DND-41 (cell line): ENCODE data around the gene OR2B2.
A peak's percentile ranks its signal among the peaks of the same experiment; 100 is the strongest.

Source experiments
- ATAC-seq: fragments of 200-7000 bp; cut with Tn5 transposase; 3 replicates; pipeline ENCODE4 v1.9.1; 2021; ENCODE audit warnings: low read depth; ENCODE audit not compliant: insufficient read depth
- DNase-seq: peaks from one replicate; pipeline ENCODE4 v3.0.0-alpha.2; 2020
- H2AFZ ChIP-seq: 2 replicates; pipeline ENCODE4 v1.6.0; 2012; ENCODE audit warnings: low read depth, low read length
- H3K27ac ChIP-seq: 2 replicates; pipeline ENCODE4 v1.5.1; 2012; ENCODE audit warnings: low read length, inconsistent platforms
- H3K27me3 ChIP-seq: fragments of 200-600 bp; sonication (generic); 2 replicates; pipeline ENCODE4 v1.6.0; 2012; ENCODE audit warnings: low read length, mild to moderate bottlenecking, inconsistent platforms; ENCODE audit not compliant: insufficient read depth, poor library complexity
- H3K36me3 ChIP-seq: 2 replicates; pipeline ENCODE4 v1.5.1; 2012; ENCODE audit warnings: low read length, inconsistent platforms; ENCODE audit not compliant: insufficient read depth
- H3K4me1 ChIP-seq: 2 replicates; pipeline ENCODE4 v1.5.1; 2012; ENCODE audit warnings: mild to moderate bottlenecking, low read length; ENCODE audit not compliant: insufficient read depth
- H3K4me2 ChIP-seq: 2 replicates; pipeline ENCODE4 v1.6.0; 2012; ENCODE audit warnings: mild to moderate bottlenecking, moderate library complexity, low read length, inconsistent platforms; ENCODE audit not compliant: insufficient read depth
- H3K4me3 ChIP-seq, 2 experiments: fragments of 200-600 bp in 1 of 2; shearing (Covaris generic) in 1 of 2; 2 replicates each; pipeline ENCODE4 v1.5.1; 2012 to 2016; ENCODE audit warnings: inconsistent platforms in 2 of 2, low read length in 2 of 2, mild to moderate bottlenecking in 2 of 2, low read depth in 1 of 2, moderate library complexity in 1 of 2
- H3K79me2 ChIP-seq: 2 replicates; pipeline ENCODE4 v1.6.0; 2012; ENCODE audit warnings: low read length, inconsistent platforms; ENCODE audit not compliant: insufficient read depth
- H3K9ac ChIP-seq: 2 replicates; pipeline ENCODE4 v1.6.0; 2012; ENCODE audit warnings: low read depth, mild to moderate bottlenecking, inconsistent platforms, low read length, moderate library complexity
- H3K9me3 ChIP-seq: 2 replicates; pipeline ENCODE4 v1.5.1; 2012; ENCODE audit warnings: low read length, moderate library complexity, mild to moderate bottlenecking, inconsistent platforms; ENCODE audit not compliant: insufficient read depth, severe bottlenecking
- H4K20me1 ChIP-seq: 2 replicates; pipeline ENCODE4 v1.6.0; 2012; ENCODE audit warnings: low read length; ENCODE audit not compliant: insufficient read depth
- CTCF ChIP-seq: IDR thresholded peaks from 2 replicates; pipeline ENCODE4 v1.5.1; 2012; ENCODE audit warnings: borderline replicate concordance, low read length, moderate library complexity, mild to moderate bottlenecking; ENCODE audit not compliant: poor library complexity, severe bottlenecking; ENCODE audit errors: extremely low read depth
- EZH2 ChIP-seq: IDR thresholded peaks from 3 replicates; pipeline ENCODE4 v1.6.1; 2012; ENCODE audit warnings: borderline replicate concordance, low read depth, mild to moderate bottlenecking, moderate library complexity, low read length, inconsistent platforms; ENCODE audit not compliant: severe bottlenecking

The OR2B2 gene

GRCh38 chr6:27867945-27868300 is 44.3 kb downstream of the OR2B2 start:
- Histone ChIP-seq H3K4me3 (peak overlapping the region in 1 of 2 experiments; percentile 27; a peak in 1 of 4 replicates), H4K20me1 (no peaks in the 10 kb centered on the region; the same call in 1 of the 2 replicates), H3K79me2 (peaks cover 7% of the 10 kb centered on the region), H3K27me3 (no peaks in the 10 kb centered on the region), H3K36me3 (no peaks in the 10 kb centered on the region; the same call in 1 of the 2 replicates), H3K4me1 (peaks cover 48% of the 10 kb centered on the region), H3K27ac (peak overlapping the region; percentile 99), H2AFZ (no peak overlapping the region), H3K9ac (peak overlapping the region; percentile 85), H3K9me3 (no peaks in the 10 kb centered on the region), H3K4me2 (peak overlapping the region; percentile 46)
- TF ChIP-seq CTCF: no peak
- TF ChIP-seq EZH2: no peak
- ATAC-seq (no peak), DNase-seq (peak; percentile 37)

DNA sequence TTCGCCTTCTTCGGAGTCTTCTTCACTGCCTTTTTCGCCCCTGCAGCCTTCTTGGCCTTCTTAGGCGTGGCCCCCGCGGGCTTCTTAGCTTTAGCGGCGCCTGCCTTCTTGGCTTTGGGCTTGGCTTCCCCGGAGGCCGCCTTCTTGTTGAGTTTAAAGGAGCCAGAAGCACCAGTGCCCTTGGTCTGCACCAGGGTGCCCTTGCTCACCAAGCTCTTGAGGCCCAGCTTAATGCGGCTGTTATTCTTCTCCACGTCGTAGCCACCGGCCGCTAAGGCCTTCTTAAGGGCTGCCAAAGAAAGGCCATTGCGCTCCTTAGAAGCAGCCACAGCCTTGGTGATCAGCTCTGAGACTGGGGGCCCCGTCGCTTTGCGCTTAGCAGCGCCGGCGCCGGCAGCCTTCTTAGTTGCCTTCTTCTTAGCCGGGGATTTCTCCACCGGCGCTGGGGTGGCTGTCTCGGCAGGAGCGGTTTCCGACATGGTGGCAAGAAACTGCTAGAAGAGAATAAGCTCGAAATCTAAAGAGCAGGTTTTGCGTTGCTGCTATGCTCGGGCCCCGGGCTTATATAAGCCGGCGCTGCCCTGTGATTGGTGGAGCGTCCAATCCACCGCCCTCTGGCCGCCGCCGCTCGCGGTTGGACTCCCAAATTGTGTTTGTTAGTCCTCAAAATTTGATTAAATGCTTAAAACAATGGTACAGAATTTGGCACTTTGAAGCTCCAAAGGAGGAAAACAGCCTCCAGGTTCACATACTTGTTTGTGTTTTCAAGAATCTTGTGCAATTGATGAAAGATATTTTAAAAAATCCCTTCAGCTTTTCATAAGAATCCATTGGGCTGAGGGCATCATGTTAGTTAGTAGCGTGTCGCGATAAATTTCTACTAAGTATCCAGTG is 44.9 kb downstream of the OR2B2 start:
- peak; percentile 88 for DNase-seq
- peaks cover 6% of the 10 kb centered on the region for H3K79me2 ChIP-seq
- peak overlapping the region; percentile 85 for H3K9ac ChIP-seq
- peak overlapping the region; percentile 99 for H3K27ac ChIP-seq
- ATAC-seq: peak; percentile 34
- H3K27me3 ChIP-seq: no peaks in the 10 kb centered on the region
- no peaks in the 10 kb centered on the region; the same call in 1 of the 2 replicates for H3K36me3 ChIP-seq
- TF ChIP-seq EZH2 (no peak), CTCF (no peak)
- no peaks in the 10 kb centered on the region; the same call in 1 of the 2 replicates for H4K20me1 ChIP-seq
- H3K4me1 ChIP-seq: peaks cover 48% of the 10 kb centered on the region
- no peaks in the 10 kb centered on the region for H3K9me3 ChIP-seq
- peak overlapping the region; percentile 63 for H3K4me2 ChIP-seq
- no peak overlapping the region for H2AFZ ChIP-seq
- peak overlapping the region; percentile 43 to 65; a peak in 3 of 4 replicates for H3K4me3 ChIP-seq

DNA sequence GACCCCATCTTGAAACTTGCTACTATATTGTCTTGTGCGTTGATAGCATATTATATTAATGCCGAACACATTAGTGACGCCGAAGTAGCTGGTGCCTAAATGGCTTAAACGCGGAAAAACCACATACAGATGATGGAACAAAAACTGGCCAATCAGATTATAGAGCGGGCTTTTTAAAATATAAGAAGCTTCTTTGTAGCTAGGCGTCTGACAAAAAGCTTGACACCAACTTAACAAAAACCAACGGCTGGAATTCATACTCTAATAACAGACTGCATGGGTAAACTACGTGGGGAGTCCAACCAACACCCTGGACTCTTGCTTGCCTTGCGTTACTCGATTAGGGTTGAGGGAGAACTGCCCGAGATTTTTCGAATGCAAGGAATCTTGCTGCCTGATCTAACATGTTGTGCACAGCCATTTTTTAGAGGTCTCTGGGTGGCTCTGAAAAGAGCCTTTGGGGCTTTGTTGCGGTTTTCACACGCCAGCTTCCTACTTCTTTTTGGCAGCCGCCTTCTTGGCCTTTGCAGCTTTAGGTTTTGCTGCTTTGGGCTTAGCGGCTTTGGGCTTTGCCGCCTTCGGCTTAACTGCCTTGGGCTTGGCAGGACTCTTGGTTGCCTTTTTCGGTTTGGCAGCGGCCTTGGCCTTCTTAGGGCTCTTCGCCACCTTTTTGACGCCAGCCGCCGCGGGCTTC is 45.7 kb downstream of the OR2B2 start:
- no peak overlapping the region for H2AFZ ChIP-seq
- no peaks in the 10 kb centered on the region for H4K20me1 ChIP-seq
- DNase-seq (peak; percentile 72), ATAC-seq (peak; percentile 37)
- H3K79me2 ChIP-seq: 0 out of 2 replicates have a peak, but pooled peaks cover 2% of the 10 kb centered on the region
- peak overlapping the region; percentile 43 to 65; a peak in 3 of 4 replicates for H3K4me3 ChIP-seq
- peak overlapping the region; percentile 85 for H3K9ac ChIP-seq
- no peaks in the 10 kb centered on the region for H3K27me3 ChIP-seq
- peak overlapping the region; percentile 63 for H3K4me2 ChIP-seq
- peaks cover 45% of the 10 kb centered on the region for H3K4me1 ChIP-seq
- H3K9me3 ChIP-seq: no peaks in the 10 kb centered on the region
- no peak for TF ChIP-seq EZH2
- no peak for TF ChIP-seq CTCF
- H3K36me3 ChIP-seq: no peaks in the 10 kb centered on the region
- peak overlapping the region; percentile 99 for H3K27ac ChIP-seq
